ENCODE results near the gene GUK1.
A peak's percentile ranks its signal among the peaks of the same experiment; 100 is the strongest.

GUK1 gene

GRCh38 chr1:228175316-228176023 is 35.4 kb downstream of the GUK1 start:
- H2BK12ac ChIP-seq (ENCODE audit: low read length) = peak overlapping the region; percentile 41
- no peak overlapping the region for H3K4me2 ChIP-seq (ENCODE audit: insufficient read depth, low read length, poor library complexity, severe bottlenecking)
- peaks cover 22% of the 10 kb centered on the region for H3K79me1 ChIP-seq (ENCODE audit: low read depth, low read length)
- peak overlapping the region; percentile 28 for H3K18ac ChIP-seq (ENCODE audit: low read length)
- H3K9me3 ChIP-seq (replicated peaks in 1 of 2; ENCODE audit: control insufficient read depth in 2 of 2, insufficient read depth in 1 of 2, low read depth in 1 of 2, low read length in 2 of 2) = no peaks in the 10 kb centered on the region
- no peak overlapping the region for H3K4ac ChIP-seq (ENCODE audit: low read length)
- no peaks in the 10 kb centered on the region for H3K27me3 ChIP-seq (ENCODE audit: control insufficient read depth in 3 of 3, insufficient read depth in 3 of 3, low read depth in 1 of 3, low read length in 3 of 3)
- H4K91ac ChIP-seq (ENCODE audit: low read depth, low read length, poor library complexity) = no peak overlapping the region
- no peak overlapping the region for H3K4me3 ChIP-seq (ENCODE audit: low read length in 2 of 2)
- no peak overlapping the region for H2AFZ ChIP-seq (ENCODE audit: low read length)
- H3K36me3 ChIP-seq (replicated peaks in 1 of 2; ENCODE audit: control insufficient read depth in 2 of 2, insufficient read depth in 2 of 2, low read length in 2 of 2) = peaks cover 2 to 25% of the 10 kb centered on the region in 2 donors
- DNase-seq (ENCODE audit: low spot score) = no peak
- H3K23ac ChIP-seq (ENCODE audit: low read depth, low read length, poor library complexity) = no peak overlapping the region
- H2BK120ac ChIP-seq (ENCODE audit: low read depth, low read length) = peak overlapping the region; percentile 61
- peak overlapping the region; percentile 53 for H2BK5ac ChIP-seq (ENCODE audit: low read length)
- no peak overlapping the region for H2BK15ac ChIP-seq (ENCODE audit: low read length)
- H2AK5ac ChIP-seq (ENCODE audit: low read depth, low read length) = peak overlapping the region; percentile 94
- no peak overlapping the region for H3K9ac ChIP-seq (ENCODE audit: low read depth, low read length, poor library complexity)
- no peaks in the 10 kb centered on the region for H3K4me1 ChIP-seq (ENCODE audit: control insufficient read depth in 2 of 2, insufficient read depth in 1 of 2, low read depth in 1 of 2, low read length in 2 of 2)
- H3K14ac ChIP-seq (ENCODE audit: low read length) = no peak overlapping the region
- H3K27ac ChIP-seq (replicated peaks; ENCODE audit: low read length) = no peak overlapping the region
- no CpG with 5 or more reads among the region's 18 CpGs for WGBS, 2 donors (ENCODE audit: extremely low coverage in 2 of 2, insufficient read length in 2 of 2, insufficient replicate concordance in 1 of 2)
- H4K8ac ChIP-seq (ENCODE audit: low read depth, low read length) = peak overlapping the region; percentile 17

DNA sequence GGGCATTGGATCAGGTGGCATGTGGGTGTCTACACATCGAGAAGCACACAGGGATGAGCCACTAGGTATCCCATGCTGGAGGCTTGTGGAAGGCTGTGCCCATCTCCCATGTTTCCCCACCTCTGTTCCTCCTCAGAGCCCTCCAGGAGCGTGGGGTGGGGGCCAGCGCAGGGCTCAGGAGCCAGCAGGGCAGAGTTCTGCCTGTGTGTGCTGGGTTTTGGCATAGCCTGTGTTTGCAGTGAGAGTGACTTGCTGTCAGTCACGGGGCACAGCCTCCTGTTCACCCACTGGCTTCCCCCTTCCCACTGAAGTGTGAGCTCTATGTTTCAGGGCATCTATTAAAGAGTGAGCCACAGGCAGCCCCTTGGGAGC is 35.9 kb downstream of the GUK1 start:
- no peaks in the 10 kb centered on the region for H3K9me3 ChIP-seq (replicated peaks in 1 of 2; ENCODE audit: control insufficient read depth in 2 of 2, insufficient read depth in 1 of 2, low read depth in 1 of 2, low read length in 2 of 2)
- peak overlapping the region; percentile 21 for H2AK5ac ChIP-seq (ENCODE audit: low read depth, low read length)
- no peak for DNase-seq (ENCODE audit: low spot score)
- peaks cover 22% of the 10 kb centered on the region for H3K79me1 ChIP-seq (ENCODE audit: low read depth, low read length)
- no peak overlapping the region for H2BK12ac ChIP-seq (ENCODE audit: low read length)
- no peak overlapping the region for H3K14ac ChIP-seq (ENCODE audit: low read length)
- no peak overlapping the region for H2AFZ ChIP-seq (ENCODE audit: low read length)
- no peaks in the 10 kb centered on the region for H3K27me3 ChIP-seq (ENCODE audit: control insufficient read depth in 3 of 3, insufficient read depth in 3 of 3, low read depth in 1 of 3, low read length in 3 of 3)
- no peak overlapping the region for H3K4me2 ChIP-seq (ENCODE audit: insufficient read depth, low read length, poor library complexity, severe bottlenecking)
- H3K27ac ChIP-seq (replicated peaks; ENCODE audit: low read length) = no peak overlapping the region
- H3K36me3 ChIP-seq (replicated peaks in 1 of 2; ENCODE audit: control insufficient read depth in 2 of 2, insufficient read depth in 2 of 2, low read length in 2 of 2) = peaks cover 2 to 25% of the 10 kb centered on the region in 2 donors
- H3K4ac ChIP-seq (ENCODE audit: low read length) = no peak overlapping the region
- H3K18ac ChIP-seq (ENCODE audit: low read length) = no peak overlapping the region
- H4K91ac ChIP-seq (ENCODE audit: low read depth, low read length, poor library complexity) = no peak overlapping the region
- no peak overlapping the region for H4K8ac ChIP-seq (ENCODE audit: low read depth, low read length)
- H2BK15ac ChIP-seq (ENCODE audit: low read length) = no peak overlapping the region
- H3K4me1 ChIP-seq (ENCODE audit: control insufficient read depth in 2 of 2, insufficient read depth in 1 of 2, low read depth in 1 of 2, low read length in 2 of 2) = no peaks in the 10 kb centered on the region
- no CpG with 5 or more reads among the region's 4 CpGs for WGBS, 2 donors (ENCODE audit: extremely low coverage in 2 of 2, insufficient read length in 2 of 2, insufficient replicate concordance in 1 of 2)
- no peak overlapping the region for H3K4me3 ChIP-seq (ENCODE audit: low read length in 2 of 2)
- no peak overlapping the region for H3K23ac ChIP-seq (ENCODE audit: low read depth, low read length, poor library complexity)
- H2BK120ac ChIP-seq (ENCODE audit: low read depth, low read length) = peak overlapping the region; percentile 61
- H2BK5ac ChIP-seq (ENCODE audit: low read length) = peak overlapping the region; percentile 53
- H3K9ac ChIP-seq (ENCODE audit: low read depth, low read length, poor library complexity) = no peak overlapping the region

DNA sequence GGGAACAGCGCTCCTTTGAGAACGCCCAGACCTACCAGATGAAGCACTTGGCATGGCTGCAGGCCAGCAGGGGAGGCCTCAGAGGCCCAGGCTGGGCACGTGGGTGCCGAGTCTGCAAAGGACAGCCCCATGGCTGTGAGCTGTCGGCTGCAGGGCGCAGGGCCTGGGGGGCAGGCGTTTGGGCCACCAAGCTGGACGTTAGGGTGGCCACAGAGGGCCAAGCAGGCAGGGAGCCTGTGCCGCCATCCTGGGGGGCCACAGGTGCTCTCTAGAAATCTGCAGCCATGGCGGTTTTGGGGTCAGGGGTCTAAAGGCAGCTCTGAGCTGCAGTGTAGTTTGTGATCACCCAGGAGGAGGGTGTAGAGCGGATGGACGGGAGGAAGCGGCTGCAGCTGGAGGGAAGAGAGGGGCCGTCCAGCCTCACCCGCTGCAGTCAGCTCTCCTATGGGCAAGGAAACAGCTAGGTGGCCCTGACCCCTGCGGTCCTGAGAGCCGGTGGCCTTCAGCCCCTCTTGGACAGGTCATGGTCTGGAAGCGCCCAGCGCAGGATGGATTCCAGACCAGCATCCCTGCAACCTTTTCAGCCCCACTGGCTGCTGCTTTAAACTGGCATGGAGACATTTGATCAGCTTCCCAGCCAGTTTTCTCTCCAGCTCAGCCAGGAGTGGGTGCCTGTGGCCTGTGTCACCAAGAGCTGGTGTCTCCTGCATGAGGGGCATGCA is 36.5 kb downstream of the GUK1 start:
- no peak overlapping the region for H2AFZ ChIP-seq (ENCODE audit: low read length)
- H3K4ac ChIP-seq (ENCODE audit: low read length) = no peak overlapping the region
- H3K4me3 ChIP-seq (ENCODE audit: low read length in 2 of 2) = no peak overlapping the region
- WGBS, 2 donors (ENCODE audit: extremely low coverage in 2 of 2, insufficient read length in 2 of 2, insufficient replicate concordance in 1 of 2) = no CpG with 5 or more reads among the region's 19 CpGs
- H3K4me2 ChIP-seq (ENCODE audit: insufficient read depth, low read length, poor library complexity, severe bottlenecking) = no peak overlapping the region
- H3K9me3 ChIP-seq (replicated peaks in 1 of 2; ENCODE audit: control insufficient read depth in 2 of 2, insufficient read depth in 1 of 2, low read depth in 1 of 2, low read length in 2 of 2) = no peaks in the 10 kb centered on the region
- no peak overlapping the region for H4K91ac ChIP-seq (ENCODE audit: low read depth, low read length, poor library complexity)
- no peaks in the 10 kb centered on the region for H3K4me1 ChIP-seq (ENCODE audit: control insufficient read depth in 2 of 2, insufficient read depth in 1 of 2, low read depth in 1 of 2, low read length in 2 of 2)
- no peak overlapping the region for H2BK12ac ChIP-seq (ENCODE audit: low read length)
- peaks cover 2 to 25% of the 10 kb centered on the region in 2 donors for H3K36me3 ChIP-seq (replicated peaks in 1 of 2; ENCODE audit: control insufficient read depth in 2 of 2, insufficient read depth in 2 of 2, low read length in 2 of 2)
- H2BK5ac ChIP-seq (ENCODE audit: low read length) = peak overlapping the region; percentile 53
- no peak overlapping the region for H2BK15ac ChIP-seq (ENCODE audit: low read length)
- peak overlapping the region; percentile 50 for H3K9ac ChIP-seq (ENCODE audit: low read depth, low read length, poor library complexity)
- no peak overlapping the region for H3K14ac ChIP-seq (ENCODE audit: low read length)
- no peak overlapping the region for H3K18ac ChIP-seq (ENCODE audit: low read length)
- H3K27me3 ChIP-seq (ENCODE audit: control insufficient read depth in 3 of 3, insufficient read depth in 3 of 3, low read depth in 1 of 3, low read length in 3 of 3) = no peaks in the 10 kb centered on the region
- H4K8ac ChIP-seq (ENCODE audit: low read depth, low read length) = no peak overlapping the region
- peak overlapping the region; percentile 65 for H3K23ac ChIP-seq (ENCODE audit: low read depth, low read length, poor library complexity)
- H2BK120ac ChIP-seq (ENCODE audit: low read depth, low read length) = no peak overlapping the region
- no peak overlapping the region for H2AK5ac ChIP-seq (ENCODE audit: low read depth, low read length)
- DNase-seq (ENCODE audit: low spot score) = no peak
- peaks cover 20% of the 10 kb centered on the region for H3K79me1 ChIP-seq (ENCODE audit: low read depth, low read length)
- H3K27ac ChIP-seq (replicated peaks; ENCODE audit: low read length) = no peak overlapping the region

DNA sequence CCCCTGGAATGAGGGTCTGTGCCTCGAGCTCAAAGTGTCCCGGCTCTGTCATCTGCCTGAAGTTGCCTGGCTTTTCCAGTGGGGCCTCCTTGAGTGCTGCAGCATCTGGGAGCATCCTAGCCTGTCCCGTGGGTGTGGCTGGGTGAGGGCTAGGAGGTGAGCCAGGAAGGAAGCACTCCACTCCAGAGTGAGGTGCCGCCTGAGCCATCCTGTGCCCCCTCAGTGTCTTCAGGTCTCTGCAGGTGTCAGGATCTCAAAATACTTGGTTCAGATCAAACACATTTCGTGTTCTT is 37.0 kb downstream of the GUK1 start:
- Histone ChIP-seq H3K4ac (ENCODE audit: low read length) (no peak overlapping the region), H3K23ac (ENCODE audit: low read depth, low read length, poor library complexity) (peak overlapping the region; percentile 65), H3K27ac (replicated peaks; ENCODE audit: low read length) (no peak overlapping the region), H3K36me3 (replicated peaks in 1 of 2; ENCODE audit: control insufficient read depth in 2 of 2, insufficient read depth in 2 of 2, low read length in 2 of 2) (peaks cover 2 to 25% of the 10 kb centered on the region in 2 donors), H4K91ac (ENCODE audit: low read depth, low read length, poor library complexity) (no peak overlapping the region), H3K14ac (ENCODE audit: low read length) (no peak overlapping the region), H2AFZ (ENCODE audit: low read length) (no peak overlapping the region), H2AK5ac (ENCODE audit: low read depth, low read length) (no peak overlapping the region), H3K27me3 (ENCODE audit: control insufficient read depth in 3 of 3, insufficient read depth in 3 of 3, low read depth in 1 of 3, low read length in 3 of 3) (no peaks in the 10 kb centered on the region), H3K79me1 (ENCODE audit: low read depth, low read length) (peaks cover 19% of the 10 kb centered on the region), H4K8ac (ENCODE audit: low read depth, low read length) (no peak overlapping the region), H3K4me3 (ENCODE audit: low read length in 2 of 2) (no peak overlapping the region), H3K18ac (ENCODE audit: low read length) (no peak overlapping the region), H2BK120ac (ENCODE audit: low read depth, low read length) (no peak overlapping the region), H3K4me2 (ENCODE audit: insufficient read depth, low read length, poor library complexity, severe bottlenecking) (no peak overlapping the region), H3K4me1 (ENCODE audit: control insufficient read depth in 2 of 2, insufficient read depth in 1 of 2, low read depth in 1 of 2, low read length in 2 of 2) (no peaks in the 10 kb centered on the region), H3K9me3 (replicated peaks in 1 of 2; ENCODE audit: control insufficient read depth in 2 of 2, insufficient read depth in 1 of 2, low read depth in 1 of 2, low read length in 2 of 2) (no peaks in the 10 kb centered on the region), H2BK5ac (ENCODE audit: low read length) (no peak overlapping the region), H2BK12ac (ENCODE audit: low read length) (no peak overlapping the region), H2BK15ac (ENCODE audit: low read length) (no peak overlapping the region), H3K9ac (ENCODE audit: low read depth, low read length, poor library complexity) (no peak overlapping the region)
- DNase-seq (ENCODE audit: low spot score) = no peak
- WGBS, 2 donors (ENCODE audit: extremely low coverage in 2 of 2, insufficient read length in 2 of 2, insufficient replicate concordance in 1 of 2) = no CpG with 5 or more reads among the region's 5 CpGs
